ENCODE measurements around the gene EEF2KMT. TPM values are rescaled to one million over a fixed set of nuclear protein-coding genes. Genes with fewer than 3 reads are reported as not detected.

Gene EEF2KMT
- total and polyA plus RNA-seq, 2 of the 13 experiments (the other 11 are each of a cell fraction or from before 2014, with no cell fraction given), result 10.7 to 26.9 TPM

DNA sequence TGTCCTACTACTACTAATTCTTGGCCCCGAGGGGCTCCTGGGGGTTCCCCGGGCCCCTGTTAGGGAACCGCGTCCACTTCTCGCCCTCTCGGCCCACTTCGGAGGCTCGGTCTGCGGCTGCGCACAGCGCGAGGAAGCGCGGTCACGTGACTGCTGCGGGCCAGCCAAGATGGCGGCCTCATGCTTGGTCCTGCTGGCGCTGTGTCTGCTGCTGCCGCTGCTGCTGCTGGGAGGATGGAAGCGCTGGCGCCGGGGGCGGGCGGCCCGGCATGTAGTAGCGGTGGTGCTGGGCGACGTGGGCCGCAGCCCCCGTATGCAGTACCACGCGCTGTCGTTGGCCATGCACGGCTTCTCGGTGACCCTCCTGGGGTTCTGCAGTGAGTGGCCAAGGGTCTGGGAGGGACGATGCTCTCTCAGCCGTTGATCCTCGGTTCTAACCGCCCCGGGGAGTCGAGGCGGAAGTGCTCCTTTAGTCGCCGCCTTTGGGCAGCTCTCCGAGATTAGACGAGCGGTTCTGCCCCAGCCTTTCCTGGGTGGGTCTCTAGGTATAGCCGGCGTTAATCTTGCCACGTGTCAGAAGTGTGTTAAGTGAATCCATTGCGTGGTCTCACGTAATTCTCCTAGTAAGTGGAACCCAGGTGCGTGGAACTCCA, 25.8 kb downstream of the EEF2KMT start, which contains the start of gene ALG1 (continued):
- TF ChIP-seq SIN3A (IDR thresholded peaks at IDR 0.05; ENCODE audit: borderline replicate concordance, low read depth, low read length) (peak; percentile 94), MED13 (CRISPR knock-in tag; IDR thresholded peaks at IDR 0.05) (peak; percentile 65), ZNF891 (CRISPR knock-in tag; IDR thresholded peaks at IDR 0.05) (peak; percentile 99), NFATC3 (CRISPR knock-in tag; IDR thresholded peaks at IDR 0.05) (peak; percentile 94), ARNT (IDR thresholded peaks at IDR 0.05) (no peak), ZNF3 (CRISPR knock-in tag; IDR thresholded peaks at IDR 0.05) (no peak), PHB2 (IDR thresholded peaks at IDR 0.05; ENCODE audit: partially characterized antibody) (no peak), RBFOX2 (IDR thresholded peaks at IDR 0.05; ENCODE audit: low read depth, low read length) (peak; percentile 100), ZFP41 (CRISPR knock-in tag; IDR thresholded peaks at IDR 0.05; ENCODE audit: borderline replicate concordance) (peak; percentile 63; the same call in 1 of the 2 replicates), HNRNPUL1 (IDR thresholded peaks at IDR 0.05; ENCODE audit: low read depth, low read length) (no peak), ATF1 (CRISPR knock-in tag; IDR thresholded peaks at IDR 0.05) (no peak; the same call in 1 of the 2 replicates), KMT2A (CRISPR knock-in tag; IDR thresholded peaks at IDR 0.05) (peak; percentile 95), ISL2 (CRISPR knock-in tag; IDR thresholded peaks at IDR 0.05) (peak; percentile 68), ZMYM3 (CRISPR knock-in tag; IDR thresholded peaks at IDR 0.05) (peak; percentile 84), ZNF235 (CRISPR knock-in tag; IDR thresholded peaks at IDR 0.05; ENCODE audit: borderline replicate concordance) (peak; percentile 88; the same call in 1 of the 2 replicates), ZNF446 (CRISPR knock-in tag; IDR thresholded peaks at IDR 0.05) (peak; percentile 79; the same call in 1 of the 2 replicates), NCOA1 (CRISPR knock-in tag; IDR thresholded peaks at IDR 0.05) (0 out of 2 replicates have a peak, but pooled peaks have one; percentile 85), TBX2 (CRISPR knock-in tag; IDR thresholded peaks at IDR 0.05; ENCODE audit: borderline replicate concordance) (peak; percentile 94)
- TF ChIP-seq, protein P1, sequence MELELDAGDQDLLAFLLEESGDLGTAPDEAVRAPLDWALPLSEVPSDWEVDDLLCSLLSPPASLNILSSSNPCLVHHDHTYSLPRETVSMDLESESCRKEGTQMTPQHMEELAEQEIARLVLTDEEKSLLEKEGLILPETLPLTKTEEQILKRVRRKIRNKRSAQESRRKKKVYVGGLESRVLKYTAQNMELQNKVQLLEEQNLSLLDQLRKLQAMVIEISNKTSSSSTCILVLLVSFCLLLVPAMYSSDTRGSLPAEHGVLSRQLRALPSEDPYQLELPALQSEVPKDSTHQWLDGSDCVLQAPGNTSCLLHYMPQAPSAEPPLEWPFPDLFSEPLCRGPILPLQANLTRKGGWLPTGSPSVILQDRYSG (CRISPR knock-in tag; IDR thresholded peaks at IDR 0.05), result no peak
- TF ChIP-seq, protein P2, sequence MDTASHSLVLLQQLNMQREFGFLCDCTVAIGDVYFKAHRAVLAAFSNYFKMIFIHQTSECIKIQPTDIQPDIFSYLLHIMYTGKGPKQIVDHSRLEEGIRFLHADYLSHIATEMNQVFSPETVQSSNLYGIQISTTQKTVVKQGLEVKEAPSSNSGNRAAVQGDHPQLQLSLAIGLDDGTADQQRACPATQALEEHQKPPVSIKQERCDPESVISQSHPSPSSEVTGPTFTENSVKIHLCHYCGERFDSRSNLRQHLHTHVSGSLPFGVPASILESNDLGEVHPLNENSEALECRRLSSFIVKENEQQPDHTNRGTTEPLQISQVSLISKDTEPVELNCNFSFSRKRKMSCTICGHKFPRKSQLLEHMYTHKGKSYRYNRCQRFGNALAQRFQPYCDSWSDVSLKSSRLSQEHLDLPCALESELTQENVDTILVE (CRISPR knock-in tag; IDR thresholded peaks at IDR 0.05), result peak; percentile 88
- TF ChIP-seq, protein P3, sequence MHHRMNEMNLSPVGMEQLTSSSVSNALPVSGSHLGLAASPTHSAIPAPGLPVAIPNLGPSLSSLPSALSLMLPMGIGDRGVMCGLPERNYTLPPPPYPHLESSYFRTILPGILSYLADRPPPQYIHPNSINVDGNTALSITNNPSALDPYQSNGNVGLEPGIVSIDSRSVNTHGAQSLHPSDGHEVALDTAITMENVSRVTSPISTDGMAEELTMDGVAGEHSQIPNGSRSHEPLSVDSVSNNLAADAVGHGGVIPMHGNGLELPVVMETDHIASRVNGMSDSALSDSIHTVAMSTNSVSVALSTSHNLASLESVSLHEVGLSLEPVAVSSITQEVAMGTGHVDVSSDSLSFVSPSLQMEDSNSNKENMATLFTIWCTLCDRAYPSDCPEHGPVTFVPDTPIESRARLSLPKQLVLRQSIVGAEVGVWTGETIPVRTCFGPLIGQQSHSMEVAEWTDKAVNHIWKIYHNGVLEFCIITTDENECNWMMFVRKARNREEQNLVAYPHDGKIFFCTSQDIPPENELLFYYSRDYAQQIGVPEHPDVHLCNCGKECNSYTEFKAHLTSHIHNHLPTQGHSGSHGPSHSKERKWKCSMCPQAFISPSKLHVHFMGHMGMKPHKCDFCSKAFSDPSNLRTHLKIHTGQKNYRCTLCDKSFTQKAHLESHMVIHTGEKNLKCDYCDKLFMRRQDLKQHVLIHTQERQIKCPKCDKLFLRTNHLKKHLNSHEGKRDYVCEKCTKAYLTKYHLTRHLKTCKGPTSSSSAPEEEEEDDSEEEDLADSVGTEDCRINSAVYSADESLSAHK (CRISPR knock-in tag; IDR thresholded peaks at IDR 0.05; ENCODE audit: borderline replicate concordance), result no peak; the same call in 1 of the 2 replicates
- TF ChIP-seq, protein P4, sequence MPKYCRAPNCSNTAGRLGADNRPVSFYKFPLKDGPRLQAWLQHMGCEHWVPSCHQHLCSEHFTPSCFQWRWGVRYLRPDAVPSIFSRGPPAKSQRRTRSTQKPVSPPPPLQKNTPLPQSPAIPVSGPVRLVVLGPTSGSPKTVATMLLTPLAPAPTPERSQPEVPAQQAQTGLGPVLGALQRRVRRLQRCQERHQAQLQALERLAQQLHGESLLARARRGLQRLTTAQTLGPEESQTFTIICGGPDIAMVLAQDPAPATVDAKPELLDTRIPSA (CRISPR knock-in tag; IDR thresholded peaks at IDR 0.05; ENCODE audit: borderline replicate concordance), result peak; percentile 57; the same call in 1 of the 2 replicates
- TF ChIP-seq, protein P5, sequence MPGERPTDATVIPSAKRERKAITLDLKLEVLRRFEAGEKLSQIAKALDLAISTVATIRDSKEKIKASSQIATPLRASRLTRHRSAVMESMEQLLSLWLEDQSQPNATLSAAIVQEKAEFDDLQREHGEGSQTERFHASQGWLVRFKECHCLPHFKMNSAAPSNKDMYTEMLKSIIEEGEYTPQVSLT (CRISPR knock-in tag; IDR thresholded peaks at IDR 0.05; ENCODE audit: borderline replicate concordance, low read depth), result no peak
- TF ChIP-seq, protein P6, sequence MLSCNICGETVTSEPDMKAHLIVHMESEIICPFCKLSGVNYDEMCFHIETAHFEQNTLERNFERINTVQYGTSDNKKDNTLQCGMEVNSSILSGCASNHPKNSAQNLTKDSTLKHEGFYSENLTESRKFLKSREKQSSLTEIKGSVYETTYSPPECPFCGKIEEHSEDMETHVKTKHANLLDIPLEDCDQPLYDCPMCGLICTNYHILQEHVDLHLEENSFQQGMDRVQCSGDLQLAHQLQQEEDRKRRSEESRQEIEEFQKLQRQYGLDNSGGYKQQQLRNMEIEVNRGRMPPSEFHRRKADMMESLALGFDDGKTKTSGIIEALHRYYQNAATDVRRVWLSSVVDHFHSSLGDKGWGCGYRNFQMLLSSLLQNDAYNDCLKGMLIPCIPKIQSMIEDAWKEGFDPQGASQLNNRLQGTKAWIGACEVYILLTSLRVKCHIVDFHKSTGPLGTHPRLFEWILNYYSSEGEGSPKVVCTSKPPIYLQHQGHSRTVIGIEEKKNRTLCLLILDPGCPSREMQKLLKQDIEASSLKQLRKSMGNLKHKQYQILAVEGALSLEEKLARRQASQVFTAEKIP (CRISPR knock-in tag; IDR thresholded peaks at IDR 0.05; ENCODE audit: borderline replicate concordance), result no peak
